GM12875 (cell line): ENCODE data around the gene TRMT61A.

ENCODE experiments used
- H3K4me3 ChIP-seq: one replicate; pipeline ENCODE4 v1.5.1; 2011; ENCODE audit warnings: low read depth, low read length, control low read depth
- CTCF ChIP-seq: IDR thresholded peaks from 2 replicates; pipeline ENCODE4 v1.5.1; 2011; ENCODE audit warnings: low read depth, mild to moderate bottlenecking, control low read depth, inconsistent platforms, low read length, moderate library complexity, borderline replicate concordance; ENCODE audit not compliant: insufficient read depth

Gene TRMT61A

DNA sequence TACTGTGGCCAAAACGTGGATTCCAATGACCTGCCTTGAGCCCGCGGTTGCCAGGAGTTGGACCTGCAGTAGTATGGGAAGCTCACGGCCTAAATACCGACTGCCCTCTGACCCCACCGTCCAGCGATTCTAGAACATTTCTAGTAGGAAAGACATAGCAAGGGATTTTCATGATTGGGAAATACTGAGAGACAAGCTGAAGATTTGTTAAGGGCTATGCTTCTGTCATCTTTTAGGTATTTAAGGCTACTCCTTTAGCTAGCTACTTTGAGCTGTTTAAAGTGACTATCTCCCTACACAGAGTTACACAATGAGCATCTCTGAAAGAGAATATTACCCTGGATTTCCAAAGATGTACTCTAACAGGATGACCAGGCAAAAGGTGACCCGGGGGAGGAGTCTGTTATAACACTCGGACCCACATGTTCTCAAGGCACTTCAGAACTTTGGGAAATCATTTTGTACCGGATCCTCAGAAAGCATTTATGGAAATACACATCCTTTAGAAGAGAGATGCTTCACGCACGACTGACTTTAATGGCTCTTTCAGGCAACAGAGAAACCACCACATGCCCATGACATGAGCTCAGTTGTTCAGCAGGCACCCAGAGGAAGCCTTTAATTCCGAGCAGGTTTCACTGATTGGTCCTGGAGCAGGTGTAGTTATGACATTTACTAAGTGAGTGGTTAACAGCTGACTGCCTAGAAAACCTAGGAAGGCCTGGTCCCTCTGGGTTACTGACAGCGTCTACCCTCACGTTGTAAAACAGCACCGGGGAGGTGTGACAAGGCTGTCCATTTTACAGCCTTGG lies 29.3 kb downstream of the TRMT61A start:
- H3K4me3 ChIP-seq: no peak overlapping the region
- no peak for TF ChIP-seq CTCF

DNA sequence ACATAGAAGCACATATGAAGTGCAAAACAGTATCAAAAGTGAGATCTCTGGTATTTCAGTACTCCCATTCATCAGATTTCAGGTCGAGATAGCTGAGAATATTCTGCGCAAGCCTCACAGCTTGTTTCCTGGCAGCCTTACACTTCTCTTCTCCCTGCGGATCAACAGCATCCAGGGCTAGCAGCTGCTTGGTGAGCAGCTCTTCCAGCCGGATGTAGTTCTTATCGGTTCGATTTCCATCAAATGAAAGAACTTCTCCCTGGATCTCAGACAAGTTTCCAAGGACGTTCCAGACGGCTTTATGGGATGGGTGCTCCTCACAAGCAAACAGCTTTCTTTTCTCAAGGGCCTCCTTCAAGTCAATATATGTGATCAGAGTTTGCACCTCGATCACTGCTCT lies 30.8 kb downstream of the TRMT61A start:
- no peak for TF ChIP-seq CTCF
- H3K4me3 ChIP-seq: no peak overlapping the region

DNA sequence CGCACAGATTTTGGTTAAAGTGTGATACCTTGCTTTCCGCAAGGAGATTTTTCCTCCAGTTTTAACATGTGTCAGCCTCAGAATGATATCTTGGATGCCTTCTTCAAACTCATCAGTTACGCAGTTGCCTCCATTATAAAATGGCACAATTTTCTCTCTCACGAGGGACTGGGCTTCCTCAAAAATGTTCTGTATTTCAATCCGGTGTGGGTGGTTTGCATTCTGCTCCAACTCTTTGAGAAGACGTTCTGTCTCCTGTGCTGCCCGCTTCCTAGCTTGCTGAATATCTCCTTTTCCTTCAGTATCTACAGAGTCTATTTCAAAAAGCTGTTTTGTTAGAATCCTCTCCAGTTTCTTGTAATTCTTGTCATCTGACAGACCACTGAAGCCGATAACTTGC lies 31.7 kb downstream of the TRMT61A start:
- TF ChIP-seq CTCF: no peak
- H3K4me3 ChIP-seq: no peak overlapping the region

DNA sequence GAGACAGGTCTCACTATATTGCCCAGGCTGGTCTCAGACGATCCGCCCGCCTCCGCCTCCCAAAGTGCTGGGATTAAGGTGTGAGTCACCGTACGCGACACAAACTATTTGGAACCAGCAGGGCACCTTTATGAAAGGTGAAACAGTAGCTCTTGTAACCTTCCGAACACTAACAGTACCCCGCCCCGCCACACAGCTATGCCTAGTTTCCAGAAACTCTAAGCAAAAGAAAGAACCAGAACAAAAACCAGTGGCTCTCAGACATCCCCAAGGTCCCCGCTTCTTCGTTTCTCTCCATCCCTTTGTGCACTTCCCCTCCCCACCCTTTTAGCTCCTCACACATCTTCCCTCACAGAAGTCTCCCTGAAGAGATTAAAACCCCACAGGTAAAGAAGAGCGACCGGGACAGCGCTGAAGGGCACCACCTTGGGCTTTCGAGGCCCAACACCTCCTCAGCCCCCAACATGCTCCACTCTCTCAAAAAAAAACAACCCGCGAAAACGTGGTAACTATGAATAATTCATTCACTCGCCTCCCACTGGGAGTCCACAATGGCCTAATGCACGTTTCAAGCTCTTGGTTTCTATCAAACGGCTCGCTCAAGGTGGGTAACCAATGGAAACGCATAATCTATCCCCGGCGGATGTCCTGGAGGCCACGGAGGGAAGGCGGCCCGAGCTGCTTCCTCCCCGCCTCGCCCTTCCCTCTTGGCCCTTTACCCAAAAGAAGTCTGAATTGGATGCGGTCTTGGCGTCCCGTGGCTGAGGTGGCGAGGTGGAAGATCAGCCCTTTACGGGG lies 32.6 kb downstream of the TRMT61A start:
- peak overlapping the region; percentile 98 for H3K4me3 ChIP-seq
- TF ChIP-seq CTCF: no peak

DNA sequence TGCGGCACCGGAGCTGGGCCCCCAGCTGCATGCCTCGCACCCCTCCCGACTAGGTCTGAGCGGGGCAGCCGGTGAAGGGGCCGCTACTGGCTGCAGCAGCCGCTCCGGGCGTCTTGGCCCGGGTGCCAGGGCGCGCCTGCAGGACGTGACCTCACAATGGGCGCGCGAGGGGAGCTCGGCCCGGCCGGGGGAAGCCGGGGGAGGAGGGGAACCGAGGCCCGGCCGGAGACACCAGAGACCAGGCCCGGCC lies 33.1 kb downstream of the TRMT61A start:
- peak overlapping the region; percentile 98 for H3K4me3 ChIP-seq
- no peak for TF ChIP-seq CTCF

GRCh38 chr14:103562429-103563225 lies 33.6 kb downstream of the TRMT61A start, which contains the start of the genes BAG5 and COA8:
Gene BAG5 (minus strand): TSS chr14:103562657. CDS start chr14:103561164, 1,493 bp downstream.
Gene COA8 (plus strand): TSS chr14:103562960. CDS start chr14:103563002, 42 bp downstream.
- no peak for TF ChIP-seq CTCF
- H3K4me3 ChIP-seq: peak within 1 kb of the TSS; percentile 98
